Embryonic facial prominence (tissue), 1 donor: ENCODE data around the gene IRAK1.
"Not testable (repeated sequence)": the region's sequence is repeated elsewhere in the genome, so short reads cannot be mapped to it uniquely, and the experiment has no call there.

Experiments used
- DNase-seq: peaks from one replicate; pipeline ENCODE4 v3.0.0-alpha.2; 2016; ENCODE audit errors: extremely low spot score

The IRAK1 gene

GRCh38 chrX:153995504-153995903 is 24.2 kb downstream of the IRAK1 start:
- no peak for DNase-seq

- DNase-seq: not testable (repeated sequence)
These were observed 25.3 kb downstream of the IRAK1 start for GRCh38 chrX:153994398-153994797.

GRCh38 chrX:153993978-153994377 is 25.7 kb downstream of the IRAK1 start:
- no peak for DNase-seq

GRCh38 chrX:153993079-153993478 is 26.6 kb downstream of the IRAK1 start:
- DNase-seq: no peak

- no peak for DNase-seq
These were observed 27.5 kb downstream of the IRAK1 start for GRCh38 chrX:153992180-153992579.

- DNase-seq: no peak
These were observed 28.6 kb downstream of the IRAK1 start for GRCh38 chrX:153991013-153991580.

- no peak for DNase-seq
These were observed 29.6 kb downstream of the IRAK1 start for GRCh38 chrX:153989973-153990655.

- DNase-seq: no peak
These were observed 31.2 kb downstream of the IRAK1 start for GRCh38 chrX:153988493-153988892.

- DNase-seq: no peak
These were observed 35.1 kb downstream of the IRAK1 start for GRCh38 chrX:153984351-153985178.

GRCh38 chrX:153983321-153983801 is 36.3 kb downstream of the IRAK1 start:
- no peak for DNase-seq

GRCh38 chrX:153981771-153982533 is 37.8 kb downstream of the IRAK1 start:
- DNase-seq: no peak

- no peak for DNase-seq
These were observed 38.5 kb downstream of the IRAK1 start for GRCh38 chrX:153981231-153981630.

GRCh38 chrX:153980394-153980793 is 39.3 kb downstream of the IRAK1 start:
- DNase-seq: not testable (repeated sequence)

- no peak for DNase-seq
These were observed 44.9 kb downstream of the IRAK1 start for GRCh38 chrX:153974726-153975286.

- no peak for DNase-seq
These were observed 45.5 kb downstream of the IRAK1 start for GRCh38 chrX:153974003-153974725.

GRCh38 chrX:153973127-153974002 is 46.3 kb downstream of the IRAK1 start:
- DNase-seq: no peak

GRCh38 chrX:153972368-153973126 is 47.2 kb downstream of the IRAK1 start, which contains the start of gene TMEM187:
TMEM187 (plus strand) TSS chrX:153972754; CDS start chrX:153982063, 9,309 bp downstream.
- DNase-seq: peak; percentile 71

GRCh38 chrX:153971450-153972367 is 48.0 kb downstream of the IRAK1 start, which contains the start of gene HCFC1:
HCFC1 (minus strand) TSS chrX:153971818; CDS start chrX:153970840, 978 bp downstream.
- peak; percentile 88 for DNase-seq
